ENCODE measurements around the gene COX20.

COX20 gene

GRCh38 chr1:244851546-244852231, 16.2 kb downstream of the COX20 start:
- DNase-seq (ENCODE audit: low read depth, low spot score) = no peak

- no peak for DNase-seq (ENCODE audit: low read depth, low spot score)
These were observed 17.2 kb downstream of the COX20 start for GRCh38 chr1:244852694-244853093.

GRCh38 chr1:244854166-244854565, 18.7 kb downstream of the COX20 start:
- no peak for DNase-seq (ENCODE audit: low read depth, low spot score)

GRCh38 chr1:244854865-244855578, 19.6 kb downstream of the COX20 start:
- DNase-seq (ENCODE audit: low read depth, low spot score) = no peak

- DNase-seq (ENCODE audit: low read depth, low spot score) = no peak
These were observed 22.3 kb downstream of the COX20 start for GRCh38 chr1:244857761-244858160.

GRCh38 chr1:244858357-244858756, 22.9 kb downstream of the COX20 start:
- DNase-seq (ENCODE audit: low read depth, low spot score) = no peak

GRCh38 chr1:244860078-244860477, 24.6 kb downstream of the COX20 start:
- no peak for DNase-seq (ENCODE audit: low read depth, low spot score)

- DNase-seq (ENCODE audit: low read depth, low spot score) = no peak
These were observed 25.6 kb downstream of the COX20 start for GRCh38 chr1:244860914-244861610.

- DNase-seq (ENCODE audit: low read depth, low spot score) = no peak
These were observed 26.2 kb downstream of the COX20 start for GRCh38 chr1:244861683-244862082.

- no peak for DNase-seq (ENCODE audit: low read depth, low spot score)
These were observed 26.9 kb downstream of the COX20 start for GRCh38 chr1:244862354-244862698.

- DNase-seq (ENCODE audit: low read depth, low spot score) = peak; percentile 57
These were observed 27.4 kb downstream of the COX20 start for GRCh38 chr1:244862699-244863490.

- no peak for DNase-seq (ENCODE audit: low read depth, low spot score)
These were observed 28.2 kb downstream of the COX20 start for GRCh38 chr1:244863491-244864252.

- peak; percentile 95 for DNase-seq (ENCODE audit: low read depth, low spot score)
These were observed 29.0 kb downstream of the COX20 start, which contains the start of gene HNRNPU for GRCh38 chr1:244864253-244865027. HNRNPU (minus strand) TSS chr1:244864543; CDS start chr1:244864307, 236 bp downstream.

GRCh38 chr1:244865028-244865371, 29.5 kb downstream of the COX20 start:
- no peak for DNase-seq (ENCODE audit: low read depth, low spot score)

- no peak for DNase-seq (ENCODE audit: low read depth, low spot score)
These were observed 30.4 kb downstream of the COX20 start for GRCh38 chr1:244865820-244866219.

- no peak for DNase-seq (ENCODE audit: low read depth, low spot score)
These were observed 30.9 kb downstream of the COX20 start for GRCh38 chr1:244866355-244866754.

- DNase-seq (ENCODE audit: low read depth, low spot score) = no peak
These were observed 33.3 kb downstream of the COX20 start for GRCh38 chr1:244868484-244869363.

- DNase-seq (ENCODE audit: low read depth, low spot score) = no peak
These were observed 33.9 kb downstream of the COX20 start for GRCh38 chr1:244869364-244869827.

GRCh38 chr1:244869950-244870349, 34.5 kb downstream of the COX20 start:
- DNase-seq (ENCODE audit: low read depth, low spot score) = no peak
